GM21786 (cell line): ENCODE data around the gene CDC37.

Source experiments
- ATAC-seq: cut with Tn5 transposase; IDR thresholded peaks from one replicate; pipeline ENCODE4 v1.9.1; 2021; ENCODE audit not compliant: unreplicated experiment

The CDC37 gene

GRCh38 chr19:10403137-10404021 is at the start of gene CDC37:
TSS of gene CDC37 (minus strand) at chr19:10403542. CDS start at chr19:10403479, 63 bp downstream.
- ATAC-seq = peak; percentile 71

- ATAC-seq = no peak
Measured at GRCh38 chr19:10450853-10451609, 47.7 kb upstream of the CDC37 start.

- ATAC-seq = no peak
Measured at GRCh38 chr19:10450191-10450852, 47.0 kb upstream of the CDC37 start.

- ATAC-seq = no peak
Measured at GRCh38 chr19:10449037-10449436, 45.7 kb upstream of the CDC37 start.

GRCh38 chr19:10442698-10443097 is 39.4 kb upstream of the CDC37 start:
- ATAC-seq = no peak

GRCh38 chr19:10439588-10439987 is 36.2 kb upstream of the CDC37 start:
- ATAC-seq = no peak

- no peak for ATAC-seq
Measured at GRCh38 chr19:10433131-10433536, 29.8 kb upstream of the CDC37 start.

GRCh38 chr19:10432736-10433130 is 29.4 kb upstream of the CDC37 start:
- no peak for ATAC-seq

GRCh38 chr19:10431943-10432735 is 28.8 kb upstream of the CDC37 start:
- ATAC-seq = no peak

GRCh38 chr19:10431254-10431942 is 28.1 kb upstream of the CDC37 start:
- no peak for ATAC-seq

GRCh38 chr19:10430505-10431253 is 27.3 kb upstream of the CDC37 start:
- ATAC-seq = no peak

- no peak for ATAC-seq
Measured at GRCh38 chr19:10428996-10429381, 25.6 kb upstream of the CDC37 start.

- ATAC-seq = no peak
Measured at GRCh38 chr19:10427169-10427568, 23.8 kb upstream of the CDC37 start.

- no peak for ATAC-seq
Measured at GRCh38 chr19:10424011-10424637, 20.8 kb upstream of the CDC37 start.

GRCh38 chr19:10422846-10423245 is 19.5 kb upstream of the CDC37 start:
- no peak for ATAC-seq

GRCh38 chr19:10422046-10422461 is 18.7 kb upstream of the CDC37 start:
- no peak for ATAC-seq

- ATAC-seq = no peak
Measured at GRCh38 chr19:10421240-10422045, 18.1 kb upstream of the CDC37 start.
